Dendritic cell treated with granulocyte-macrophage colony-stimulating factor and Interleukin-4, amounts not matched to agents 40 ng/mL and 50 ng/mL, for 4 days (primary cell): Measurements from ENCODE around the gene CUL7.

Source experiments
- H3K27ac Mint-ChIP-seq: one replicate; pipeline ENCODE4 v1.8.0; 2022; ENCODE audit warnings: mild to moderate bottlenecking, mixed read lengths
- H3K27me3 Mint-ChIP-seq: one replicate; pipeline ENCODE4 v1.8.0; 2022; ENCODE audit warnings: mild to moderate bottlenecking, mixed read lengths
- H3K36me3 Mint-ChIP-seq: one replicate; pipeline ENCODE4 v1.8.0; 2022; ENCODE audit warnings: low read depth, mixed read lengths
- H3K4me1 Mint-ChIP-seq: one replicate; pipeline ENCODE4 v1.8.0; 2022; ENCODE audit warnings: low read depth, mixed read lengths
- H3K4me3 Mint-ChIP-seq: one replicate; pipeline ENCODE4 v1.8.0; 2022; ENCODE audit warnings: mild to moderate bottlenecking, moderate library complexity, mixed read lengths
- H3K9me3 Mint-ChIP-seq: one replicate; pipeline ENCODE4 v1.8.0; 2022; ENCODE audit warnings: mixed read lengths
- intact Hi-C: fragments of 100-400 bp; cut with micrococcal nuclease; formaldehyde crosslinking; loops from one replicate; pipeline ENCODE4 v1.15.0; 2022

CUL7 gene

GRCh38 chr6:43053545-43054205, at the start of gene CUL7:
TSS of gene CUL7 (minus strand) at chr6:43053851. CDS start at chr6:43052788, 1,063 bp downstream.
- peak within 1 kb of the TSS; percentile 95 for H3K27ac Mint-ChIP-seq

GRCh38 chr6:43101497-43101896, 47.8 kb upstream of the CUL7 start:
- intact Hi-C loops = no loop called here

More at GRCh38 chr6:43053545-43054205, at the start of gene CUL7:
- Mint-ChIP-seq H3K27me3 (no peaks in the 10 kb centered on the region), H3K36me3 (peaks cover 74% of the 10 kb centered on the region), H3K9me3 (no peaks in the 10 kb centered on the region), H3K4me3 (peak within 1 kb of the TSS; percentile 94), H3K4me1 (peaks cover 46% of the 10 kb centered on the region)
- intact Hi-C loops = loop anchor here (10.0 kb wide), 1 partner anchor 69 kb away; the partner anchor contains the start of gene PPP2R5D

DNA sequence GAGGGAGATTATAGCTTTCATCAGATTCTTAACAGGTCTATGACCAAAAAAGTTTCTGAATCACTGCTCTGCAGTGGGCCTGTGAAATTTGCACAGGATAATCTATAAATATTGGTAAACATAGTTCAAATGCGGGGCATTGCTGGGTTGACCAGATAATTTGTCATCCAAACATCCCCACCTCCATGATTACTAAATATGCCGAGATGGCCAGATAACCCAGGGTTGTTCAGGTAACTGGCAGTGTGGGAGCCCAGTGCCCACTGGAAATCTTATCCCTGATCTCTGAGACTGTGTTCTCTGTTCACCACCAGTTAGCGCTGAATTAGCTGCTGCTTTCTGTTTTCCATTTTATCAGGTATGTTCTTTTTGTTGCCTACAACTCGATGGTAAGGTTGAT, 43.9 kb upstream of the CUL7 start:
- H3K4me3 Mint-ChIP-seq = no peak overlapping the region
- no peaks in the 10 kb centered on the region for H3K36me3 Mint-ChIP-seq
- peaks cover 14% of the 10 kb centered on the region for H3K4me1 Mint-ChIP-seq
- H3K27me3 Mint-ChIP-seq = no peaks in the 10 kb centered on the region
- no peaks in the 10 kb centered on the region for H3K9me3 Mint-ChIP-seq
- intact Hi-C loops = no loop called here
- no peak overlapping the region for H3K27ac Mint-ChIP-seq

More at GRCh38 chr6:43101497-43101896, 47.8 kb upstream of the CUL7 start:
- Mint-ChIP-seq H3K9me3 (no peaks in the 10 kb centered on the region), H3K4me1 (no peaks in the 10 kb centered on the region), H3K4me3 (no peak overlapping the region), H3K27ac (no peak overlapping the region), H3K36me3 (no peaks in the 10 kb centered on the region), H3K27me3 (no peaks in the 10 kb centered on the region)

GRCh38 chr6:43097098-43097489, 43.4 kb upstream of the CUL7 start:
- no peaks in the 10 kb centered on the region for H3K36me3 Mint-ChIP-seq
- no peaks in the 10 kb centered on the region for H3K9me3 Mint-ChIP-seq
- intact Hi-C loops = no loop called here
- H3K4me1 Mint-ChIP-seq = peaks cover 14% of the 10 kb centered on the region
- H3K27me3 Mint-ChIP-seq = no peaks in the 10 kb centered on the region
- no peak overlapping the region for H3K4me3 Mint-ChIP-seq
- no peak overlapping the region for H3K27ac Mint-ChIP-seq

- H3K36me3 Mint-ChIP-seq = no peaks in the 10 kb centered on the region
- H3K9me3 Mint-ChIP-seq = no peaks in the 10 kb centered on the region
- H3K4me1 Mint-ChIP-seq = peaks cover 14% of the 10 kb centered on the region
- H3K4me3 Mint-ChIP-seq = no peak overlapping the region
- no peak overlapping the region for H3K27ac Mint-ChIP-seq
- no peaks in the 10 kb centered on the region for H3K27me3 Mint-ChIP-seq
- intact Hi-C loops = no loop called here
Measured at GRCh38 chr6:43096451-43097097, 42.9 kb upstream of the CUL7 start.

DNA sequence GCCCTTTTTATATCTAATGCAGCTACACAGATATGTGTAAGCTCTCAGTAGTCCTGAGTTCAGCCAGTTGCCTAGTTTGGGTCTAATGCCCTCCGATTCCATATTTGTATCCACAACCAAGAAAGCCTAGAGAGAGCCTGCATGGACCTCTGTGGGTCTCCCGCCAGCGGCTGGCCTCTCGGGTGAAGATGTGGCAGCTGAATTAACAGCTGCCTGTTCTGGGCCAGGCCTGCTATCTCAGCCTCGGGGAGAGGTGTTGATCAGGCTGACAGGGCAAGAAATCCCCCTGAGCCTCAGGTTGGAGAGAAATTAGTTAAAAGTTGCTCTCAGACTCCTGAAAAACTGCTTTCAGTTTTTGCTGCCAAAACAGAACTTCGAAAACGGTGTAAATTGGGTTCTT, 42.3 kb upstream of the CUL7 start:
- Mint-ChIP-seq H3K4me1 (peaks cover 14% of the 10 kb centered on the region), H3K27me3 (no peaks in the 10 kb centered on the region), H3K36me3 (no peaks in the 10 kb centered on the region), H3K27ac (no peak overlapping the region), H3K4me3 (no peak overlapping the region), H3K9me3 (no peaks in the 10 kb centered on the region)
- intact Hi-C loops = no loop called here

DNA sequence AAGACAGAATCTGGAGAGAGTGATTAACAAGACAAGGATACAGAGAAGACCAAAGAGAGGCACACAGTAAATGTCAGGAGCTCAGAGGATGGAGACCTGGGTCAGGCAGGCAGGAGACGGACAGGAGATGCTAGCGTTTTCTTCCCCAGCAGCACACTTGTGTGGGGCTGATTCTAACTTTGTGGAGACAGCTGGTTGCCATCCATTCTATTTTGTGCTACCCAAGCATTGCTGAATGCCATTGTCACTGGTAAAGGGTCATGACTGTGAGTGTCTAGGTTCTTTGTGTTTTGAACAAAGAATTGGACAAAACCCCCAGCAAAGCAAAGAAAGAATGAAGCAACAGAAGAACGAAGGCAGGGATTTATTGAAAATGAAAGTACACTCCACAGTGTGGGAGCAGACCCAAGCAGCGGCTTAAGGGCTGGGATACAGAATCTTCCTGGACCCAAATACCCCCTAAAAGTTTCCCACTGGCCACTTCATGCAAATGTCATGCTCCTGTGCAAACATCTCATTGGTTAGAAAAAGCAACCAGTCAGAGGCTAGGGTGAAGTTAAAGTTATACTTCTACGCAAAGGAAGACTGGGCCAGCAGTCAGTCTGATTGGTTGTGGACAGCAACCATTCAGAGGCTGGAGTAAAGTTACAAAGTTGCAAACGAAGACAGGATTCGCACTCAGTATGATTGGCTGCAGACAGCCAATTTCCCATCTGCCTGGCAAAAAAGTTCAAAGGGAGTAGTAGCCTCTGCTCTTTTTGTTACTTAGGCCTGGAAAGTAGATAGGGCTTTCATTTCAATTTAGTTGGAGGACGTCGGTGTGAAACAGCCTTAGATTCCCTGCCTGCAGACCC, 40.0 kb upstream of the CUL7 start:
- peak overlapping the region; percentile 13 for H3K4me3 Mint-ChIP-seq
- no peaks in the 10 kb centered on the region for H3K27me3 Mint-ChIP-seq
- H3K36me3 Mint-ChIP-seq = no peaks in the 10 kb centered on the region
- intact Hi-C loops = no loop called here
- H3K4me1 Mint-ChIP-seq = peaks cover 14% of the 10 kb centered on the region
- H3K9me3 Mint-ChIP-seq = no peaks in the 10 kb centered on the region
- H3K27ac Mint-ChIP-seq = no peak overlapping the region

DNA sequence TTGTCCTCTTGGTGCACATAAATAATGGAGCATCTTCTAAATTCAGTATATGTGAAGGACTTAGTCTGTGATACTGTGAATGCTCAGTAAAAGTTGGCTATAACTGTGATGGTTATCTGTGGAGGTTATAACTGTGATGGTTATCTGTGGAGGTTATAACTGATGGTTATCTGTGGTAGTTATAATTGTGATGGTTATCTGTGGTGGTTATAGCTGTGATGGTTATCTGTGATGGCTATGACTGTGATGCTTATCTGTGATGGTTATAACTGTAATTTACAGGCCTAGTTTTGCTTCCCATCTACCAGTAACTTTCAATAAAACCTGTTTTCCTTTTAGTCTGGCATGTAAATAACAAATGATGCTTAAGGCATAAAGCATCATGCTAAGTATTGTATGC, 39.0 kb upstream of the CUL7 start:
- Mint-ChIP-seq H3K36me3 (no peaks in the 10 kb centered on the region), H3K27ac (no peak overlapping the region), H3K27me3 (no peaks in the 10 kb centered on the region), H3K9me3 (no peaks in the 10 kb centered on the region), H3K4me3 (no peak overlapping the region), H3K4me1 (peaks cover 14% of the 10 kb centered on the region)
- intact Hi-C loops = no loop called here

- H3K36me3 Mint-ChIP-seq = no peaks in the 10 kb centered on the region
- no peaks in the 10 kb centered on the region for H3K27me3 Mint-ChIP-seq
- no peak overlapping the region for H3K27ac Mint-ChIP-seq
- intact Hi-C loops = no loop called here
- H3K4me1 Mint-ChIP-seq = peaks cover 14% of the 10 kb centered on the region
- H3K9me3 Mint-ChIP-seq = no peaks in the 10 kb centered on the region
- H3K4me3 Mint-ChIP-seq = no peak overlapping the region
Measured at GRCh38 chr6:43091436-43091991, 37.9 kb upstream of the CUL7 start.

- Mint-ChIP-seq H3K9me3 (no peaks in the 10 kb centered on the region), H3K36me3 (no peaks in the 10 kb centered on the region), H3K27me3 (no peaks in the 10 kb centered on the region), H3K4me1 (peaks cover 13% of the 10 kb centered on the region), H3K4me3 (no peak overlapping the region), H3K27ac (no peak overlapping the region)
- intact Hi-C loops = no loop called here
Measured at GRCh38 chr6:43091020-43091419, 37.4 kb upstream of the CUL7 start.

DNA sequence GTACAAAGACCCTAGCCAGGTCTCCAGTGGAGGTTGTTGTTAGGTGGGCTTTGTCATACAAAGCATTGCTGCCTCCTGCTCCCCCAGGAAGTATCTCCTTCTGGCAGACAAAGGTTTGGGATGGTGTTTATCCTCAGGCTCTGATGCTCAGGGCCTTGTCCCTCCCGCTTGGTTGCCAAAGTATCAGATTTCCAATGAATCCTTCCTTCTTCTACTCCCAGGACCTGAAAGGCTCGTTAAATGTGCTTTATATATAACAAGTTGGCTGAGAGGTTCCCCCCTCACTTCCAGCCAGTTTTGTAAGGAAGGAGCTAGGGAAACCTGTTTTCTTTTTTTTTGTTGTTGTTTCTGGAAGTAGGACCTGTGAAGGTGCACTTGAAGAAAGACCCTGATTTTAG, 36.9 kb upstream of the CUL7 start:
- Mint-ChIP-seq H3K4me3 (no peak overlapping the region), H3K27me3 (no peaks in the 10 kb centered on the region), H3K9me3 (no peaks in the 10 kb centered on the region), H3K36me3 (no peaks in the 10 kb centered on the region), H3K4me1 (peaks cover 8% of the 10 kb centered on the region), H3K27ac (no peak overlapping the region)
- intact Hi-C loops = no loop called here

DNA sequence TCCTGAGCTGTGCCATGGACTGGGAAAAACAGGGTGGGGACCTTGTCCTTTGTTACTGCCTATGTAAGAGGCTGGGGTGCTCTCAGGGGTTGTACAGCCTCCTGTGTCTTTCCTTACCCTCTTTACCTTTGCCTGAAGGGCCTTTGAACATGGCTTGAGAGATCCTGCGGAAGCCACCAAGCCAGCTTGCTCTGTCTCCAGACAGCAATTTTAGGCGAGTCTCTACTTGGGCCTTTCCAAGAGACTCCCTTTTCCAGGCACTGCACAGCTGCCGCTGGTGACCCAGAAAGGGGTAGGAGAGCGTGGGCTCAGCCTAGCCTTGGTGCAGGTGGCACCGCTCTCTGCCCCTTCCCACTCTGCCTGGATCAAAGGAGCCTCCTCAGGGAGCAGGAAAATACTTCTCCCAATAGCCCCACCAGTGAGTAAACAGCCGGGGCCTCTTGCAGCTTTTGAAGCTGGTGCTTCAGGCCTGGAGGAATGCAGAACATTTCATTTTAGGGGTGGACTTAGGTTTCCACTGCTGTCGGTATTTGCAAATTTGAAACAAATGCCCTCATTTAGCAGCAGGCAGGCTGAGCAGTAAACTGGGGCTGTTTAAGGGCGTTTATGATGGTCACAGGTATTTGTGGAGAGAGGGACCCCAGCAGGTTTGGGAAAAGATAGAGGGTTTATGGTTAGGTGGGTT, 36.4 kb upstream of the CUL7 start:
- H3K4me3 Mint-ChIP-seq = no peak overlapping the region
- no peaks in the 10 kb centered on the region for H3K9me3 Mint-ChIP-seq
- H3K27ac Mint-ChIP-seq = no peak overlapping the region
- H3K4me1 Mint-ChIP-seq = peaks cover 6% of the 10 kb centered on the region
- no peaks in the 10 kb centered on the region for H3K36me3 Mint-ChIP-seq
- no peaks in the 10 kb centered on the region for H3K27me3 Mint-ChIP-seq
- intact Hi-C loops = no loop called here

GRCh38 chr6:43089467-43089866, 35.8 kb upstream of the CUL7 start:
- intact Hi-C loops = no loop called here
- no peak overlapping the region for H3K27ac Mint-ChIP-seq
- no peak overlapping the region for H3K4me3 Mint-ChIP-seq

More at GRCh38 chr6:43089467-43089866, 35.8 kb upstream of the CUL7 start:
- H3K4me1 Mint-ChIP-seq = peaks cover 6% of the 10 kb centered on the region
- H3K9me3 Mint-ChIP-seq = no peaks in the 10 kb centered on the region
- no peaks in the 10 kb centered on the region for H3K27me3 Mint-ChIP-seq
- no peaks in the 10 kb centered on the region for H3K36me3 Mint-ChIP-seq
